ENCODE measurements around the gene TP53TG3C.
"Not testable (repeated sequence)": the region's sequence is repeated elsewhere in the genome, so short reads cannot be mapped to it uniquely, and the experiment has no call there.

TP53TG3C gene

GRCh38 chr16:33193926-33194325 lies at the start of gene TP53TG3C:
Gene TP53TG3C (plus strand): TSS chr16:33194226. CDS start chr16:33194294, 68 bp downstream.
- not testable (repeated sequence) for DNase-seq (ENCODE audit: low read depth)
